ENCODE measurements around the gene CAVIN2.

Gene CAVIN2

GRCh38 chr2:191846515-191847476, at the start of gene CAVIN2:
TSS of gene CAVIN2 (minus strand) at chr2:191847088. CDS start at chr2:191846925, 163 bp downstream.
- no peak for DNase-seq

DNA sequence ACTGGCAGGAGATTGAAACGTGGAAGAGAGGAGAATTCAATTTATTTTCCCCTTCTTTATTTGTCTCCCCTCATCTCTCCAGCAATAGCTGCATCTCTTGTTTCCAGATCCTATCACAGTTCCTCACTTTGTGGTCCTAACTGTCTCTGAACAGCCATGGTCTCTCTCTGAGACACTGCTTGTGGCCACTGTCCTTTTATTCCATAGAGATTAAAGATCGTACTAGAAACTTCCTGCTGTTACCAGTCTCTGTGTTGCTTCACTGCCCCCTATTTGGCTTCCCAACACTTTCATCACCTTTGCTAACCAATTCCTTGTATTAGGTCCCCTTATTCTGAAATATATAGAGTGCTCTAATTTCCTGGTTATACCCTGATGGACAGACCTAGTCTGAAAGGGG, 48.9 kb upstream of the CAVIN2 start:
- no peak for DNase-seq

GRCh38 chr2:191895195-191895594, 48.3 kb upstream of the CAVIN2 start:
- no peak for DNase-seq

- DNase-seq: no peak
These were observed 47.8 kb upstream of the CAVIN2 start for GRCh38 chr2:191894681-191895147.

GRCh38 chr2:191892391-191892790, 45.5 kb upstream of the CAVIN2 start:
- DNase-seq: no peak

DNA sequence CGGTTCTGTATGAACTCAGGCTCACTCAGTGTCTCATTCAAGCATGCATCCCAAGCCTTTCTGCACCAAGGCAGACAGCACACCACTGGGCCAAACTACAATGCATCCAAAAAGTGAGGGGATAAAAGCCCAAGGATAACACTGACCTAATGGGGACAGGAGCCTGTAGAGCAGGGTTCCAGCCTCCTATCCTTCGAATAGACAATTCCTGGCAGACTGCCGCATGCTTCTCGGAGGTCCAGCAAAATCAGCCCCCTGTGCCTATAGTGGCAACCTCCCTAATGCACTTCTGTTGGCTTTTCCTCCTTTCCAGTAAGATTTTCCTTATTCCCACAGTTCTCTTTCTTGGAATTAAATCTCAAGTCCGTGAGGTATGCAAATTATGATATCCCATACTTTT, 44.8 kb upstream of the CAVIN2 start:
- DNase-seq: no peak

DNA sequence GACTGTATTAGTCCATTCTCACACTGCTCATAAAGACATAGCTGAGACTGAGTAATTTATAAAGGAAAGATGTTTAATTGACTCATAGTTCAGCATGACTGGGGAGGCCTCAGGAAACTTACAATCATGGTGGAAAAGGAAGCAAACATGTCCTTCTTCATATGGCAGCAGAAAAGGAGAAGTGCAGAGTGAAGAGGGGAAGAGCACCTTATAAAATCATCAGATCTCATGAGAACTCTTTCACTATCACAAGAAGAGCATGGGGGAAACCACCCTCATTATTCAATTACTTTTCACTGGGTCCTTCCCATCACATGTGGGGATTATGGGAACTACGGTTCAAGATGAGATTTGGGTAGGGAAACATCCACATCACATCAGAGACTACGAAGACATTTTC, 43.0 kb upstream of the CAVIN2 start:
- DNase-seq: no peak

GRCh38 chr2:191888400-191889166, 41.7 kb upstream of the CAVIN2 start:
- DNase-seq: no peak

- no peak for DNase-seq
These were observed 38.8 kb upstream of the CAVIN2 start for GRCh38 chr2:191885650-191886049.

DNA sequence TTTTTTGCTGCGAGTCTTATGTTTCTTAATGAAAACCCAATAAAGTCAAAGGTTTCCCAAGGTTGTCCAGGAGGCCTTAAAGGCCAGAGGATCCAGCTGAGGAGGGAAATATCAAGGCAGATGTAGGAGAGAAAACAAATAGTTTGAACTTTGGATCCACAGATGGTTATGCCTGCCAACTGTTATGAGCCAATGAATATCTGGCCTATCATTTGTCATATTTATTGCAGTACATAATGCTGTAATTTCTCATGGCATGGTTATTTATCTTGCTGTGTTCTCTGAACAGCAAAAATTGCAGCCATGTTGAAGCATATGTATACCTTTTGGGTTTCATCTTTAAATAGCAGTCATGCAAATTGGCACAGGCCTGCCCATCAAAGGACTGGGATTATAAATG, 38.2 kb upstream of the CAVIN2 start:
- DNase-seq: no peak

DNA sequence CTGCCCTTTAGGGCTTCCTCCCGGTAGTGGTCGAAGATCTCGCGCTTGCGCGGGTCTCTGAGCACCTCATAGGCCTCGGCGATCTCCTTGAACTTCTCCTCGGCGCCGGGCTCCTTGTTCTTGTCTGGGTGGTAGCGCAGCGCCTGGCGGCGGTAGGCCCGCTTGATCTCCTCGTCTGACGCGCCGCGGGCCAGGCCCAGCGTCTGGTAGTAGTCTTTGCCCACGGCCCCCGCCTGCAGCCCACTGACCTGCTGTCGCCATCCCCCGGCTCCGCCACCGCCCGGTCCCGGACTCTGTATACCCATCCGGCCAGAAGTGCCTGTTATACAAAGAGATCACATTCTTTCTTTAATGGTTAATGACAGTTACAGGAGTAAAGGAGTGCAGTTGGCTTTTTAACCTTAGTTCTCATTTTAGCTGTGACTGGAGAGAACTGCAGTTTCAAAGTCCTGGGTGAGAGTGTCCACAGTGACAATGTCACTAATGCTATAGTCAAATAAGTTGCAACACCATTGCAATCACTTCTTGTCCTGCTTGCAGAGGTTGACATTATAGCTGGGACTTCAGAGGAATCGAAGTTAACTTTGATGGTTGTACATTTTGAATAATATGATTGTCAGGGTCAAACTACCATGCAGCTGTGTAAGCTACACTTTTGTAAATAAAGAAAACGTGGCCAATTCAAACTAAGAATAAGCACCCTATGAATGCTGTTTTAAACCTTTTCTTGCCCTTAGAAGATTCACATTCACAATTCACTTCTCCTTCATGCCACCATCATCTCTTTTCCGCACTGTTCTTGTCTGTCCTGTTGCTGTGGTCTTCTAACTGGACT, 35.3 kb upstream of the CAVIN2 start:
- no peak for DNase-seq

DNA sequence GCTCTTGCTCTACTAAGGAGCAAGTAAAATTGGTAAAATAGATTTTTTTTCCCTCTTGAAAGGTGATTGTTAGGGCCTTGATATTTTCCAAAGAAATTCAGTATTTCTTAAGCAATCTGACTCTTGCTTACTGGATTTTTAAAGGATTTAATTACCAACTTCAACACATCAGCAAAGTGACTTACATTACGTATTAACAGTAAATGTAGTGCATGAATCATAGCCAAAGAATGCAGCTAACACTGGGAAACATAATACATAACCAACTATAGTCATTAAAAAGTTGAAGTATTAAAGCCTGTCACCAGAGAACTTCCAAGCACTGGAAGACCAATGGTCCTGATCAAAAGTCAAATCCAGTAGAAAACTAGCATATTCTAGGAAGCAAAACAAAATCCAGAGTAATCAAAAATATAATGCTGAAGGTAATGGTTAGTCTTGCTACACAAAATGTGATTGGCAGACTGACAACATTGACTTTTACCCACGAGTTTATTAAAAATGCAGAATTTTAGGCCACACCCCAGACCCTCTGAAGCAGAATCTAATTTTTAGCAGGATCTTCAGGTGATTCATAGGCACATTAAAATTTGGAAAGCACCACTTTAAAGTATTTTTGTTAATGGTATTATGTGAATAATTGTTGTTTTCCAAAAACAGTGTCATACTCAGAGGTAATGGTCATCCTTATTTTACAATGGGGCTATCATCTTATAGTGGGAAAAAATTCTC, 31.8 kb upstream of the CAVIN2 start:
- no peak for DNase-seq

GRCh38 chr2:191877875-191878274, 31.0 kb upstream of the CAVIN2 start:
- DNase-seq: no peak

DNA sequence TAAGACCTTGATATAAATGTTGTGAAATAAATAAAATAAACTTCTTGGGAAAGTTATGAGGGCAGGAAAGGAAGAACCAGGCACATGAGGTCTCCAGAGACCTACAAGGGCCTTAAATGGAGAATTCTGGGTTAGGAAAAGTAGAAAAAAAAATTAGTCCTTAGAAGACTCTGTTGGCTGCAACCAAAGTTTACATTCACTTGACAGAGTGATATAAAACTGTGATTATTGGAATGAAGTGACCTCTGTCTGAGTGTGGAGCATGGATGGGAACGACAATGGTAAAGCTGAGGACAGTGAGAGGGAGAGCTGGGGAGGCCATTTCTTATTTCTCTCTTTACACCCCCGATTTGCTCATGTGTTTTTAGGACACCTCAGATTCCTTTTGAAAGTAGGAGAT, 29.0 kb upstream of the CAVIN2 start:
- DNase-seq: no peak

- DNase-seq: no peak
These were observed 23.9 kb upstream of the CAVIN2 start for GRCh38 chr2:191870744-191871143.

GRCh38 chr2:191869781-191870180, 22.9 kb upstream of the CAVIN2 start:
- DNase-seq: no peak

DNA sequence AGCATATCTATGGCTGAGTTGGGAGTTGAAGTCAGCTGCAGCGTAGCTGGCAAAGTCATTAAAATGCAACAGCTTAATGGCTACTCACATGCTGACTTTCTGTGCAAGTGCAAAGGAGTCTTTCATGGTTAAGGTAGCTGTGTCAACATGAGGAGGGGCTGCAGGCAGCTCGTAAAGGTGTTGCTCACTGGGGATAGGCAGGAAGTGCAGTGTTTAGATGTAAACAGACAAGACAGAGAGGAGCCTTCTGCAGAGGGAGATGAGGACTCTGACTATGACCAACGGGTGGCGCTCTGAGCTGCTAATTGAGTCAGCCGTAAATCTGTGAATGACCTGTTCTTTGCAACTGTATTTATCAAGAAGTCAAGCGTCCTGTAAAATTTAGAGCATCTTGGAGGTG, 22.3 kb upstream of the CAVIN2 start:
- DNase-seq: no peak

- no peak for DNase-seq
These were observed 20.6 kb upstream of the CAVIN2 start for GRCh38 chr2:191867507-191867847.

DNA sequence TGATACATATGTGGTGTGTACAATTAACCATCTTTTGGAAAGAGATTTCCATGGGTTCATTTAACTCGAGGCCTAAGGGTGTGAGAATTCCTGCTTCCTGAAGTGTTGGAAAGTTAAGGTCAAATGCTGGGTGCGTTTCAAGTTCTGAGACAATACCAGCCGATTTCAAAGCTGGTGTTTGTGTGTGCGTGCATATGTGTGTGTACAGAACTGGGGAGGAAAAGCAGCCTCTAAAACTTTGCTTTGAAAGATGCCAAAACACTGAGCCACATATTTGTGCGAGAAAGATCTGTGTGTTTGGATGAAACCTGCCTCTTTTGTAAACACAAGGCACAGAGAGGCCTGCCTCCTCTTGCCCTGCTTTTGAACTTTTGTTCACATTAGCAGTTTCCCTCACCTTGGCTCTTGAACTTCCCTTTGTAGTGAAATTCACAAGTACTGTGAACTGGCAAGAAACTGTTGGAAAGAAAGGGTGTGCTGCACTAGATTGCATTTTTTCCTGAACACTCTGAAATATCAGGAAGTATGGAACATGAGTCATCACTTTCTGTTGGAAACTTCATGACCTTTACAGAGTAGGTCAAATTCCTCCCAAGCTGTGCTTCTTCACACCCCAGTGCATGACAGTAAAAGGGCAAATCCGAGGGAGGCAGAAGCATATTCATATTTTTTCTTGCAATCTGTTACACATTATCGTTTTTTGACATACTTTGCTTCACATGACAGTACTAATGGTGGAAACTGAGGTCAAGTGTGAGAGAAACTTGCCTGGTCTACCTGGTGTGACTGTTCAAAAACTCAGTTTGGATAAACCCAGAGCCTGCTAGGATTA, 20.0 kb upstream of the CAVIN2 start:
- no peak for DNase-seq

DNA sequence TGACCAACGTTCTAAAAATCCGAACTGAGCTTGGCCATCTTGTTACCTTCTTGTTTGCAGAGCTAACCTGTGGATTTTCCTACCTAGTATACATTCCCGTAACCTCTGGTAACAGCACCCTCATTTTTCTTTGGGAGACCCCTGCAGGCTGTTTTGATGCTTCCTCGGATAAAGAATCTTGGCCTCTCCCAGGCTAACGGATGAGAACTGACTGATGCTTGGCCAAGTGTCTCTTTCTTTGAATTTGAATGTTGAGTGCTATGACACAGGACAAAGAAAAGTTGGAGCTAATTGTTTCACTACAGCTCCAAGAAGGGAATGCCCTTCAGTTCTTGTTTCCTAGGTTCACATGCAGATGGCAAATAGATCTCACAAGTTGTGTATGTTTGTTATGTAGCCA, 19.3 kb upstream of the CAVIN2 start:
- DNase-seq: no peak

DNA sequence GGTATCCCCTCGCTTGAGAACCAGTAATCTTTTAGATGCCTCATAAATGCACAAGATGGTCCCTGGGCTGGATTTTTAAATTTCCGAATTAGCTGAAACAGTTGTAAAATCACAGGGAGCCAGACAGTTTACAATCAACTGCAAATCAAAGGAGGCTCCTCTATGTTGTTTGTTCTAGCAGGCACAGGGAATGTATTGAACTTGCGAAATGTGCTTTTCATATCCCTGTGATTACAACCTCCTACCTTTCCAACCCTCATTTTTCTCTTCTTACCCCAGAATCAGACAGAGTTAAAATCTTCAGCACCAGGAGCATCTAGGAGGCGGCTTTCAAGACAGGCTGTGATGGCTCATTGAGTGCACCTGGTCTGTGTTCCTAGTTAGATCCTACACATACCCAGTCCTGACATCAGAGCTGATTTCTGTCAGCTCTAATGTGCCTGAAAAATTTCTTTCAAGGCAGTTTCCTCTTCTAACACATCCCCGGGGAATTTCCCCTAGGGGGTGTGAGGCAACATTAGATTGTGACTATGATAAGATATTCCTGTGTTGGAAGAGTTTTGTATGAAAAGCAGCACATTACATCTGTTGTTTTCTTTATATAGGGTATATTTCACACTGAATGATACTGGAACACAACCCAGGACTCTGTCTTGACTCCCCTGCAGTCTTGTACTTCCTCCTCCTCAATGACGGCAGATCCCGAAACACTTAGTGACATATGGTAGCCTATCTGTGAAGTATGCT, 17.9 kb upstream of the CAVIN2 start:
- no peak for DNase-seq

All from activated CD4-positive, alpha-beta T cell treated with anti-CD3 and anti-CD28 coated beads, Interleukin-2, amount 50 U/mL, for 1 hour (primary cell).